Ureter (tissue), 1 donor: ENCODE results near the gene DOK6. TPM values are rescaled to one million over a fixed set of nuclear protein-coding genes. Genes with fewer than 3 reads are reported as not detected.

Experiments used
- DNase-seq: peaks from one replicate; pipeline ENCODE4 v3.0.0-alpha.2; 2020; ENCODE audit warnings: low spot score
- total RNA-seq: library from RNA; stranded (reverse); gene quantifications from one replicate; pipeline ENCODE4 v1.2.4, GENCODE V29; 2023
- donor health status: DM: yes; HTN: yes; CAD: no.

Gene DOK6
- total RNA-seq, 1 donor from 2014 or later, result 4.9 TPM

- no peak for DNase-seq
Observed at GRCh38 chr18:69435000-69435399, 34.3 kb downstream of the DOK6 start.

- DNase-seq, result no peak
Observed at GRCh38 chr18:69444221-69444620, 43.5 kb downstream of the DOK6 start.

GRCh38 chr18:69447886-69448285 is 47.2 kb downstream of the DOK6 start:
- no peak for DNase-seq

GRCh38 chr18:69455125-69455524 is 54.4 kb downstream of the DOK6 start:
- no peak for DNase-seq

DNA sequence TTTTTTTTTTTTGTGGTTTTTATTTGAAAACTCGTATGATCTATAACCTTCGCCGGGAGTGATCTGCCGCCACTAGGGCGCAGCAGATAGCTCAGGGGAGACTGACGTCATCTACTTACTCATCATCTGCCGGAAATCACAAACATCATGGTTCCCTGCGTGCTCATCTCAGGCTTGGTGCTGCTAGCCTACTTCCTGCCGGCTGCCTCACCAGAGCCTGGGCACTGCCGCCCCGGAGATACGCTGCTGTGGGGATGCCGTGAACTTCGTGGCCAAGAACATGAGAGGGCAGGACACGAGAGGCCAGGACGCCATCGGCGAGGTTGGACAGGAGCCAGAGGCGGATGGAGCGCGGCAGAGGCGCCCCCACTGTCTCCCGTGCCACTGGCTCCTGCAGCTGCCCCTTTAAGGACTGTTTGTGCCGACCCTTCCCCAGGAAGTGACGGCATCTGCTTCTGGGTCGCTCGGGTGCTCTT is 68.8 kb downstream of the DOK6 start:
- DNase-seq, result no peak

DNA sequence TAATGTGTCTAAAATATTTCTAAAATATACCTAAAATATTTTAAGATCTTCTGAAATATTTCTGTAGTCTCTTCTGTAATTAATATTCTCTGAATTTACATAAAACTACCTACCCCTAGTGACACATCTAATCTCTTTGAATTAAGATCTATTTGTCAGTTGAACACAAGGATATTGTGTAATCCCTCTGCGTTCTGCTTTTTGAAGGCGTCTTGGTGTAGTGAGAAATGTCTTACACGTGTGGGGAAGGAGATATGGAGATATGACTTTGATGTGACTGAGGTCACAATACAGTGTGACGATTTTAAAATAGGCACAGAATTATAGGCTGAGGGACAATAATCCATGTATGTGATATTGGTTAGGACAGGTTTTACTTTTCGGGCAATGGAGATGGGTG is 79.8 kb downstream of the DOK6 start:
- no peak for DNase-seq

- DNase-seq, result no peak
Observed at GRCh38 chr18:69483574-69483973, 82.9 kb downstream of the DOK6 start.

DNA sequence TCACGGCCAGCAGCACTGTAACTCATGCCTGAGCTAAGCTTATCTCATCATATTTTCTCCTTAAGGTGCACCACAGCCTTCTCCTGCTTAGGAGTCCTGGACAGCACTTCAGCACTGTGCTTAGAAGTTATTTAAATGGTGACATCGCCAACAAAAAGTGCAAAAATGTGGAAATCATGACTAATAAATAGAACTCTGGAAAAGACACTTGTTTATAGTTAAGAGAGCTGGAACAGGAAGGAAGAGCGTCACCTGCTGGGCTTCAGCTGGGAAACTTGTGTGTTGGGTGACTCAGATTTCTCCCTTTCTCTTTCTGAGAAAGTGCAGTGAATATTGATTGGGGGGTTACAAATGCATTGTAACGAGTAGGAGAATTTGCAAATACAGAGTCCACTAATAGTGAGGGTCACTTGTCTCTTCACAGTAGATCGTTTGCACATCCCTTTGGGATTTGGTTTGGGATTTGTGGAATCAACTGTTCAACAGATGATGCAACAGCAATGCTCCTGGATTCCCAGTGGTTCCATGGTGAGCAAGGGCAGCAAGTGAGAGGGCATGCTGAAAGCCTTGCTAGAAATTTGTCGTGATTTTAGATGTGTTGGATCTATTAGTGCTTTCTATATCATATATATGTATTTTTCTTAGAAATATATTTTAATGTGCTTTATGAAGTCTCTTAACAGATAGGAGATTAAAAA is 84.2 kb downstream of the DOK6 start:
- DNase-seq, result no peak

GRCh38 chr18:69487488-69488394 is 87.1 kb downstream of the DOK6 start:
- DNase-seq, result no peak

DNA sequence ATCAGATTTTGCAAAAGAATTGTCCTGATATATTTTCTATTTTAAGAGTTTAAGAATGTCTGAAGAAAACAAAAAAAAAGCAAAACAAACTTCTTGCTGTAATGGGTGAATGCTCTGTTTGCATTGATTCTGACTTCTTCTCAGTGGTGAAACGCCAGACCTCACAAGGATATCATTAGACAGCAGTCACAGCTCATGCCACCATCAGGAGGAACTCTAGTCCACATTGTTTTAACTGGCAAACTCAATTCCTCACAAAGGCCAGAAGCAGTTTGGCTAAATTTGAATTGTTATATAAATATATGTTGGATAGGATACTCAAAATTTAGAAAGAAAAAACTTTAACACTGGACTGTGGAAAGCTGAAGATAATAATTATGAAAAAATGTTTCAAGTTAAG is 89.4 kb downstream of the DOK6 start:
- DNase-seq, result no peak

- no peak for DNase-seq
Observed at GRCh38 chr18:69490813-69491212, 90.1 kb downstream of the DOK6 start.

DNA sequence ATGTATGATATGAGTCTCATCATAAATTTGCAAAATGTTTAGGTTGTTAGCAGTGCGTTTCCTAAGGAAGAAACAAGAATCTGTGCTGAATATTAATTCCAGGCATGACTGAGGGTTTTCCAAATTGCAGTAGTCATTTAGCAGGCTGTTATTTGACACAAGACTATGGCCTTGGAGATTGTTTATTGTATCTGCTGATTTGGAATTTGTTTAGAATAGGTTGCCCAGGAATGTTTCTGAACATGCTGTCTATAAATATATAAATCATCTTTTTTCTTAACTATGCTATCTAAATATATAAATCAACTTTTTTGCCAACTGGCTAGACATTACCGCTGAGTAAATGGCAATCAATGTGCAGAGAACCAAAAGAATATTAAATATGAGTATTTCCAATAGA is 90.9 kb downstream of the DOK6 start:
- no peak for DNase-seq

GRCh38 chr18:69492861-69493260 is 92.2 kb downstream of the DOK6 start:
- DNase-seq, result no peak

DNA sequence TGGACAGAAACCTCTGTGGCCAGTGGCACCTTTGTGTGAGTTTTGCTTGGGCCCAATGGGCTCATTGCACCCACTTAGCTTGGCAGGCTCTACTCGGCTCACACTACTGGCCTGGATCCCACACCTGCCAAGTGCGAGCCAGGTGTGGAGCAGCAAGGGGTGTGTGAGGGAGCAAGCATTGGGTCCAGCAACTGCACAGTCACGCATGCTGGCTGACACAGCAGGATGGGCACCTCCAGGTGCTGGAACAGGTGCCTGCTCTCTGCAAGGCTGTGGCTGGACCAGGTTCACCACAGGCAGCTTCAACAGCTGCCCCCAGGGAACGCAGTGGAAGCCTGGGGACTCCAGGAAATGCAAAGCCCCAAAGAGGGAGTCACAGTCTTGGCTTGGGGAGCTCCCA is 94.2 kb downstream of the DOK6 start:
- no peak for DNase-seq

- DNase-seq, result no peak
Observed at GRCh38 chr18:69495338-69495737, 94.7 kb downstream of the DOK6 start.

DNA sequence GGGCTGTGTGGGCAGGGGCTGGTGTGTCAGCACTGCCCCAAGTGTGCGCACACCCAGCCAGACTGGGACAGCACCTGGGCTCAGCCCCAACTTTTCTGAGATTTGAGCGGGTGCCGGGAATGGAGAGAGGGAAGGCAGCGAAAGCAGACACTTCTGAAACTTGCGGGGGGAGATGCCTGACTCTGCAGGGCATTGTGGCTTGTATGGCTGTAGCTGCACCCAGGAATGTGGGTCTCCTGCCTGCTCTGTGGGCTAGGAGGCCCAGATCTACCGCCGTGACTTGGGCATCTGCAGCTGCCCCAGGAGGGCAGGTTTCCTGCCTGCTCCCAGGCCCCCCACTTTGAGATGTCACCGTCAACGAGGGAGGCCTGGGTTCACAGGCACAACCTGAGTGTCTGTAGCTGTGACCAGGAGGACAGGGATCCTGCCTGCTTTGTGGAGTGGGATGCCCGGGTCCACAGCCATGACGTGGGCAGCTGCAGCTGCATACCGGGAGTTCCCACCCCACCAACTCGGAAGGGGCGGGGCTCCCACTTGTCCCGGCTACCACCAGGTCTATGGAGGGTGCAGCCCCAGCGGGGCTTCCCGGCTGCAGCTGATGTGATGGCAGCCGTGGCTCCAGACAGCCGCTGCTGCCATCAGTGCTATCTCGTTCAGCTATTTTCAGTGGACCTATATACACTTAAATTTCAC is 95.3 kb downstream of the DOK6 start:
- no peak for DNase-seq

GRCh38 chr18:69518989-69519388 is 118.3 kb downstream of the DOK6 start:
- DNase-seq, result no peak

DNA sequence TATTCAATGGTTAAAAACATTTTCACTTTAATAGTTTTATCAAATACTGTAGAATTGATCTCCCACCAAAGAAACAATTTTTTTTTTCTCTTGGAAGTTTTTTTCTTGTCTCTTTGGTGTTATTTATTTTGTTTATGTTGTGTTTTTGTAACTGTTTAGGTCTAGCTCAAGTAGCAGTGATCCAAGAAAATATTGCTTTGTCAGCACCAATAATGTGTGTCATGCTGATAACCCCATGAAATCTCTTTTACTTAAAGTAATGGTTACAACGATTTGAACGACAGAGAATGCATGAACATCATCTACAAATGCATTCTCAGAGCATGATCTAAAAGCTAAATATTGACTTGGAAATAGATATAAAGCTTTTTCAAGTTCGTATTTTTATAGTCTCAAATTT is 122.9 kb downstream of the DOK6 start:
- DNase-seq, result no peak

DNA sequence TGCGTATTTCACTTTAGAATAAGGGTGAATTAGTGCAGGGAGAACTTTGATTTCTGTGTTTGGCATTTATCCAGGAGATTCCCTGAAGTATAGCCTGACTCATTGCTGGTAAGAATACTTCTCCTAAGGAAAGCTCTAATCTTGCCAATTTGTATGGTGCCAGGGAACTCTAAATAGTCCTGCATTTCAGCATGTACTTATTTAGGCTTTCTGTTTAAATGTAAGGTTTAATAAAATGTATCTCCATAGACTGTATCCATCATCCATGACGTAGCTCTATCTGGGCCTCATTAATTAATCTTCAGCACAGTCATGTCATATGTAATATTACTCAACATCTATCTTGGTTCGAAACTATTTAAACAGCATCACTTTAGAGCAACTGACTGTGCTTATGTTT is 127.7 kb downstream of the DOK6 start:
- no peak for DNase-seq

DNA sequence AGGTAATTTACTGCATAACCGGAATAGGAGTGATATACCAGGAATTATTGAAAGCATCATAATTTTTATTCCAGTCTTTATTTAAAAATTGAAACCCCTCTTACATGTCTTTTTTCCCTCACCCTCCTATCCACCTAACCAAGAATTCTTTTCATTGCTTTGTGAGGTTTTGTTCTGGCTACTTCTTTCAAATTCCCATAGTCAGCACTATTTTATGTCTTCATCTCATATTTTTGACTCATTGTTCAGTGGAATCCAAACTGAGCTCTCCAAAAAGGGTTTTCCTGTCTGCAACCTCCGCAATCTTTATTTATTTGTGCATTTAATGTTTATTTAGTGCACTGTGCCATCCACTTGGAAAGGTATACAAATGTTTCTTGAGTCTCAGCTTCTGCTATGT is 128.5 kb downstream of the DOK6 start:
- DNase-seq, result no peak

- DNase-seq, result no peak
Observed at GRCh38 chr18:69531973-69532372, 131.3 kb downstream of the DOK6 start.

DNA sequence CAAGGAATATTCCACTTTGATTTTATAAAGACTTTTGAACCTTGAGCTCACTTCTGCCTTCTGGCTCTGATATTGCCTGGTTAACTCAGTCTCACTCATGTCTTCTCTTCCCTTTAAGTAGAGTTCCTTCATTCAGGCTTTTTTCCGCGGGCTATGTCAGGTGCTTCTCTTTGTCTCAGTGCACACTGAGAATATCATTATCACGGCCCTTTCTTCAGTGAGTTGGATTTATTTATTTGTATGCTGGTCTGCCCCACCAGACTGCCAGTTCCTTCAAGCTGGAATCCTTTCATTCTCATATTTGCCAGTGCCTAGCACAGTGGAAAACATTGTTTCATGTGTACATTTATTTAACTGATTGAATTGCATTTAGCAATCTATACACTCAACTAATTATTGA is 136.5 kb downstream of the DOK6 start:
- DNase-seq, result no peak

GRCh38 chr18:69538849-69539248 is 138.2 kb downstream of the DOK6 start:
- DNase-seq, result no peak
